Breast epithelium (tissue), 3 donors: ENCODE results near the gene KLHL18.

Experiments used
- POLR2A ChIP-seq: fragments of 450-650 bp; IDR thresholded peaks from one replicate; pipeline ENCODE4 v1.6.1; 2016; ENCODE audit warnings: antibody characterized with exemption, mild to moderate bottlenecking, moderate library complexity
- TF ChIP-seq, protein P1 (sequence below), 3 donors: fragments of 450-650 bp; IDR thresholded peaks; one replicate each; pipeline ENCODE4 v1.5.1; 2016 to 2017; ENCODE audit warnings: antibody characterized with exemption in 3 of 3, mild to moderate bottlenecking in 3 of 3, moderate library complexity in 3 of 3

DNA sequence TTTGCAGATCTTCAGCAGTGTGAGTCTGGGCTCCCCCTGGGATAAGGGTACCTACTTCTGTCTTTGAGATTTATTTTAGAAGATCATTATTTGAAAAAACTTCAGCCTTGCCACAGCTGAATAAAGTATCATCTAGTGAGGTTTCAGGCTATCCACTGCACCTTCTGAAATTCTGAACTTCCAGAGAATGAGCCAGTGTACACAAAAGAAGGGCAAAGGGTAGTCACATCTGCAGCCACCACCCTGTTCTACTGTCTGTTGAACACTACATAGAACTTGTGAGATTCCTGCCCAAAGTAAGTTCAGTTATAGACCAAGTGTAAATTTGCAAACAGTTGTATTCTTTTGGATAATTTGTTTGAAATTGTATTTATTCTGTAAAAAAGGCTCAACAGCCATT, 60.1 kb downstream of the KLHL18 start:
- TF ChIP-seq, protein P1, sequence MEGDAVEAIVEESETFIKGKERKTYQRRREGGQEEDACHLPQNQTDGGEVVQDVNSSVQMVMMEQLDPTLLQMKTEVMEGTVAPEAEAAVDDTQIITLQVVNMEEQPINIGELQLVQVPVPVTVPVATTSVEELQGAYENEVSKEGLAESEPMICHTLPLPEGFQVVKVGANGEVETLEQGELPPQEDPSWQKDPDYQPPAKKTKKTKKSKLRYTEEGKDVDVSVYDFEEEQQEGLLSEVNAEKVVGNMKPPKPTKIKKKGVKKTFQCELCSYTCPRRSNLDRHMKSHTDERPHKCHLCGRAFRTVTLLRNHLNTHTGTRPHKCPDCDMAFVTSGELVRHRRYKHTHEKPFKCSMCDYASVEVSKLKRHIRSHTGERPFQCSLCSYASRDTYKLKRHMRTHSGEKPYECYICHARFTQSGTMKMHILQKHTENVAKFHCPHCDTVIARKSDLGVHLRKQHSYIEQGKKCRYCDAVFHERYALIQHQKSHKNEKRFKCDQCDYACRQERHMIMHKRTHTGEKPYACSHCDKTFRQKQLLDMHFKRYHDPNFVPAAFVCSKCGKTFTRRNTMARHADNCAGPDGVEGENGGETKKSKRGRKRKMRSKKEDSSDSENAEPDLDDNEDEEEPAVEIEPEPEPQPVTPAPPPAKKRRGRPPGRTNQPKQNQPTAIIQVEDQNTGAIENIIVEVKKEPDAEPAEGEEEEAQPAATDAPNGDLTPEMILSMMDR (IDR thresholded peaks at IDR 0.05): no peak
- no peak for TF ChIP-seq POLR2A
